SK-N-SH treated with all-trans-retinoic acid at 6 μM for 48 hours (cell line): Measurements from ENCODE around the gene ZNF554.

Source experiments
- ATAC-seq: fragments of 200-7000 bp; cut with Tn5 transposase; 3 replicates; pipeline ENCODE4 v1.9.1; 2020; ENCODE audit warnings: mild to moderate bottlenecking, moderate library complexity
- ARNTL ChIP-seq: fragments of 450-650 bp; formaldehyde crosslinking; IDR thresholded peaks from 2 replicates; pipeline ENCODE4 v1.5.0; 2020; ENCODE audit warnings: low read depth, mild to moderate bottlenecking, moderate library complexity, borderline replicate concordance
- BACH2 ChIP-seq: fragments of 250-450 bp; sonication (Bioruptor Pico); IDR thresholded peaks from 2 replicates; pipeline ENCODE4 v1.9.0; 2021; ENCODE audit warnings: mild to moderate bottlenecking, borderline replicate concordance
- CSDC2 ChIP-seq: fragments of 250-450 bp; sonication (Bioruptor Pico); IDR thresholded peaks from 2 replicates; pipeline ENCODE4 v1.5.0; 2020; ENCODE audit warnings: mild to moderate bottlenecking, moderate library complexity
- ESRRG ChIP-seq: fragments of 250-450 bp; sonication (Bioruptor Pico); IDR thresholded peaks from 2 replicates; pipeline ENCODE4 v1.6.1; 2021; ENCODE audit warnings: mild to moderate bottlenecking
- GLIS3 ChIP-seq: fragments of 250-450 bp; sonication (Bioruptor Pico); IDR thresholded peaks from 2 replicates; pipeline ENCODE4 v1.5.0; 2020; ENCODE audit warnings: mild to moderate bottlenecking, moderate library complexity
- ISL1 ChIP-seq: fragments of 250-450 bp; sonication (Bioruptor Pico); IDR thresholded peaks from 2 replicates; pipeline ENCODE4 v2.1.2; 2022; ENCODE audit warnings: mild to moderate bottlenecking, moderate library complexity
- PATZ1 ChIP-seq: fragments of 250-450 bp; sonication (Bioruptor Pico); IDR thresholded peaks from 2 replicates; pipeline ENCODE4 v1.8.0; 2020; ENCODE audit warnings: mild to moderate bottlenecking, moderate library complexity, borderline replicate concordance
- POU6F1 ChIP-seq: fragments of 250-450 bp; sonication (Bioruptor Pico); IDR thresholded peaks from 2 replicates; pipeline ENCODE4 v1.8.0; 2021; ENCODE audit warnings: low read depth, mild to moderate bottlenecking, moderate library complexity, borderline replicate concordance
- PPARA ChIP-seq: fragments of 250-450 bp; sonication (Bioruptor Pico); IDR thresholded peaks from 2 replicates; pipeline ENCODE4 v1.5.0; 2020; ENCODE audit warnings: mild to moderate bottlenecking, borderline replicate concordance
- RARB ChIP-seq: fragments of 250-450 bp; sonication (Bioruptor Pico); IDR thresholded peaks from 2 replicates; pipeline ENCODE4 v1.8.0; 2021; ENCODE audit warnings: mild to moderate bottlenecking, moderate library complexity
- SNAI2 ChIP-seq: fragments of 250-450 bp; sonication (Bioruptor Pico); IDR thresholded peaks from 2 replicates; pipeline ENCODE4 v1.5.0; 2020; ENCODE audit warnings: mild to moderate bottlenecking, moderate library complexity
- TCF4 ChIP-seq: fragments of 250-450 bp; sonication (Bioruptor Pico); IDR thresholded peaks from 2 replicates; pipeline ENCODE4 v1.8.0; 2021; ENCODE audit warnings: mild to moderate bottlenecking, moderate library complexity, borderline replicate concordance
- TOX ChIP-seq: fragments of 250-450 bp; sonication (Bioruptor Pico); IDR thresholded peaks from 2 replicates; pipeline ENCODE4 v1.8.0; 2021; ENCODE audit warnings: mild to moderate bottlenecking, moderate library complexity, borderline replicate concordance
- ZC3H10 ChIP-seq: fragments of 250-450 bp; sonication (Bioruptor Pico); IDR thresholded peaks from 2 replicates; pipeline ENCODE4 v1.5.1; 2021; ENCODE audit warnings: mild to moderate bottlenecking, moderate library complexity
- ZFP3 ChIP-seq: fragments of 250-450 bp; sonication (Bioruptor Pico); IDR thresholded peaks from 2 replicates; pipeline ENCODE4 v1.5.0; 2020; ENCODE audit warnings: mild to moderate bottlenecking, moderate library complexity
- ZFP30 ChIP-seq: fragments of 450-650 bp; formaldehyde crosslinking; IDR thresholded peaks from 2 replicates; pipeline ENCODE4 v1.5.0; 2022; ENCODE audit warnings: mild to moderate bottlenecking, moderate library complexity
- ZNF8 ChIP-seq: fragments of 450-650 bp; formaldehyde crosslinking; IDR thresholded peaks from 2 replicates; pipeline ENCODE4 v1.5.0; 2020; ENCODE audit warnings: mild to moderate bottlenecking, moderate library complexity
- TF ChIP-seq, protein P1 (sequence below): fragments of 250-450 bp; sonication (Bioruptor Pico); IDR thresholded peaks from 2 replicates; pipeline ENCODE4 v1.5.1; 2021; ENCODE audit warnings: mild to moderate bottlenecking, moderate library complexity
- TF ChIP-seq, protein P2 (sequence below): fragments of 250-450 bp; sonication (Bioruptor Pico); IDR thresholded peaks from 2 replicates; pipeline ENCODE4 v1.5.1; 2020; ENCODE audit warnings: low read depth, mild to moderate bottlenecking, moderate library complexity
- TF ChIP-seq, protein P3 (sequence below): fragments of 250-450 bp; sonication (Bioruptor Pico); IDR thresholded peaks from 2 replicates; pipeline ENCODE4 v1.5.0; 2020; ENCODE audit warnings: mild to moderate bottlenecking, moderate library complexity

Gene ZNF554

DNA sequence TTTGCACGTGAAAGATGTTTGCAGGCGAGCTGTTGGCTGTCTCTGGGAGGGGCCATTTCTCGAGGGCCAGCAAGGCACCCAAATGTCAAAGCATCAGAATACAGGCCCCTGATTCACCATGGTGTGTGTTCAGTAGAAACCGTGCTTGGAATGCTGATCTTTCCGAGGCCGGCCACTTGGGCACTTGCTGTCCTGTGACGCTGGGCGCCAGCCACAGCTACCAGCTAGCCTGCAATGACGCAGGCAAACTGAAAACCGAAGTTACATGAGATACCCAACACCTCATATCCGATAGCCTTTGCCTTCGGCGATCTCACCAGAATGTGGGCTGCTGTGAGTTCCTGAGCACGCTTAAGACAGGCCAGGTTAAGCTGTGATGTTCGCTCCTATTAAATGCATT is 22.4 kb upstream of the ZNF554 start:
- no peak for ATAC-seq
- TF ChIP-seq TOX (no peak), PATZ1 (CRISPR knock-in tag) (no peak), GLIS3 (CRISPR knock-in tag) (no peak), POU6F1 (no peak), ZFP30 (CRISPR knock-in tag) (no peak), TCF4 (no peak), ISL1 (no peak), ESRRG (CRISPR knock-in tag) (no peak), ZNF8 (no peak), PPARA (CRISPR knock-in tag) (no peak), CSDC2 (CRISPR knock-in tag) (no peak), ZFP3 (CRISPR knock-in tag) (no peak), BACH2 (CRISPR knock-in tag) (no peak), SNAI2 (CRISPR knock-in tag) (no peak), ZC3H10 (CRISPR knock-in tag) (no peak), RARB (CRISPR knock-in tag) (no peak), ARNTL (CRISPR knock-in tag) (no peak)
- TF ChIP-seq, protein P1, sequence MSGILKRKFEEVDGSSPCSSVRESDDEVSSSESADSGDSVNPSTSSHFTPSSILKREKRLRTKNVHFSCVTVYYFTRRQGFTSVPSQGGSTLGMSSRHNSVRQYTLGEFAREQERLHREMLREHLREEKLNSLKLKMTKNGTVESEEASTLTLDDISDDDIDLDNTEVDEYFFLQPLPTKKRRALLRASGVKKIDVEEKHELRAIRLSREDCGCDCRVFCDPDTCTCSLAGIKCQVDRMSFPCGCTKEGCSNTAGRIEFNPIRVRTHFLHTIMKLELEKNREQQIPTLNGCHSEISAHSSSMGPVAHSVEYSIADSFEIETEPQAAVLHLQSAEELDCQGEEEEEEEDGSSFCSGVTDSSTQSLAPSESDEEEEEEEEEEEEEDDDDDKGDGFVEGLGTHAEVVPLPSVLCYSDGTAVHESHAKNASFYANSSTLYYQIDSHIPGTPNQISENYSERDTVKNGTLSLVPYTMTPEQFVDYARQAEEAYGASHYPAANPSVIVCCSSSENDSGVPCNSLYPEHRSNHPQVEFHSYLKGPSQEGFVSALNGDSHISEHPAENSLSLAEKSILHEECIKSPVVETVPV, result no peak
- TF ChIP-seq, protein P2, sequence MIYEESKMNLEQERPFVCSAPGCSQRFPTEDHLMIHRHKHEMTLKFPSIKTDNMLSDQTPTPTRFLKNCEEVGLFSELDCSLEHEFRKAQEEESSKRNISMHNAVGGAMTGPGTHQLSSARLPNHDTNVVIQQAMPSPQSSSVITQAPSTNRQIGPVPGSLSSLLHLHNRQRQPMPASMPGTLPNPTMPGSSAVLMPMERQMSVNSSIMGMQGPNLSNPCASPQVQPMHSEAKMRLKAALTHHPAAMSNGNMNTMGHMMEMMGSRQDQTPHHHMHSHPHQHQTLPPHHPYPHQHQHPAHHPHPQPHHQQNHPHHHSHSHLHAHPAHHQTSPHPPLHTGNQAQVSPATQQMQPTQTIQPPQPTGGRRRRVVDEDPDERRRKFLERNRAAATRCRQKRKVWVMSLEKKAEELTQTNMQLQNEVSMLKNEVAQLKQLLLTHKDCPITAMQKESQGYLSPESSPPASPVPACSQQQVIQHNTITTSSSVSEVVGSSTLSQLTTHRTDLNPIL (CRISPR knock-in tag), result no peak
- TF ChIP-seq, protein P3, sequence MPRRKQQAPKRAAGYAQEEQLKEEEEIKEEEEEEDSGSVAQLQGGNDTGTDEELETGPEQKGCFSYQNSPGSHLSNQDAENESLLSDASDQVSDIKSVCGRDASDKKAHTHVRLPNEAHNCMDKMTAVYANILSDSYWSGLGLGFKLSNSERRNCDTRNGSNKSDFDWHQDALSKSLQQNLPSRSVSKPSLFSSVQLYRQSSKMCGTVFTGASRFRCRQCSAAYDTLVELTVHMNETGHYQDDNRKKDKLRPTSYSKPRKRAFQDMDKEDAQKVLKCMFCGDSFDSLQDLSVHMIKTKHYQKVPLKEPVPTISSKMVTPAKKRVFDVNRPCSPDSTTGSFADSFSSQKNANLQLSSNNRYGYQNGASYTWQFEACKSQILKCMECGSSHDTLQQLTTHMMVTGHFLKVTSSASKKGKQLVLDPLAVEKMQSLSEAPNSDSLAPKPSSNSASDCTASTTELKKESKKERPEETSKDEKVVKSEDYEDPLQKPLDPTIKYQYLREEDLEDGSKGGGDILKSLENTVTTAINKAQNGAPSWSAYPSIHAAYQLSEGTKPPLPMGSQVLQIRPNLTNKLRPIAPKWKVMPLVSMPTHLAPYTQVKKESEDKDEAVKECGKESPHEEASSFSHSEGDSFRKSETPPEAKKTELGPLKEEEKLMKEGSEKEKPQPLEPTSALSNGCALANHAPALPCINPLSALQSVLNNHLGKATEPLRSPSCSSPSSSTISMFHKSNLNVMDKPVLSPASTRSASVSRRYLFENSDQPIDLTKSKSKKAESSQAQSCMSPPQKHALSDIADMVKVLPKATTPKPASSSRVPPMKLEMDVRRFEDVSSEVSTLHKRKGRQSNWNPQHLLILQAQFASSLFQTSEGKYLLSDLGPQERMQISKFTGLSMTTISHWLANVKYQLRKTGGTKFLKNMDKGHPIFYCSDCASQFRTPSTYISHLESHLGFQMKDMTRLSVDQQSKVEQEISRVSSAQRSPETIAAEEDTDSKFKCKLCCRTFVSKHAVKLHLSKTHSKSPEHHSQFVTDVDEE, result no peak

DNA sequence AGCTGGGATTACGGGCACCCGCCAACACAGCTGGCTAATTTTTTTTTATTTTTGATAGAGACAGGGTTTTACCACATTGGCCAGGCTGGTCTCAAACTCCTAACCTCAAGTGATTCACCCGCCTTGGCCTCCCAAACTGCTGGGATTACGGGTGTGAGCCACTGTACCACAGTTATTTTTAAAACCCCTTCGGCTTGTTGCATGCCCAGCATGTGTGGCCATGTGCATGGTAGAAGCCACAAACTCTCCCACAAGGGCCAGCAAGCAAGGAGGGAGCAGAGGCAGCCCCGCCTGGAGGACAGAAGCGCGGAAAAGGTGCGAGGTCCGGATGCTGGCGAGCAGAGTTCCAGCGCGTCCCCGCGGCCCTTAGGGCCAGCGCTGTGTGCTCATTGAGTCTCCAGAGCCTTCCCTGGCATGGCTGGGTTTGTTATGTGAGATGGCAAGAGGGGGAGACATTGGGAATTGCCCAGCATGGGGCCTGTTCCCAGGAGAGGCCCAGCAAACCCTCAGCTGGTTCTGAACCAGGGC is 21.4 kb upstream of the ZNF554 start:
- no peak for TF ChIP-seq PPARA (CRISPR knock-in tag)
- TF ChIP-seq, protein P3, result no peak
- ATAC-seq, result no peak
